GM18519 (cell line): ENCODE results near the gene ZNF93.
"Not testable (repeated sequence)": the region's sequence is repeated elsewhere in the genome, so short reads cannot be mapped to it uniquely, and the experiment has no call there.

Experiments
- ATAC-seq: cut with Tn5 transposase; IDR thresholded peaks from one replicate; pipeline ENCODE4 v1.9.1; 2021; ENCODE audit warnings: mild to moderate bottlenecking, moderate library complexity; ENCODE audit not compliant: unreplicated experiment, low FRiP score

Gene ZNF93

DNA sequence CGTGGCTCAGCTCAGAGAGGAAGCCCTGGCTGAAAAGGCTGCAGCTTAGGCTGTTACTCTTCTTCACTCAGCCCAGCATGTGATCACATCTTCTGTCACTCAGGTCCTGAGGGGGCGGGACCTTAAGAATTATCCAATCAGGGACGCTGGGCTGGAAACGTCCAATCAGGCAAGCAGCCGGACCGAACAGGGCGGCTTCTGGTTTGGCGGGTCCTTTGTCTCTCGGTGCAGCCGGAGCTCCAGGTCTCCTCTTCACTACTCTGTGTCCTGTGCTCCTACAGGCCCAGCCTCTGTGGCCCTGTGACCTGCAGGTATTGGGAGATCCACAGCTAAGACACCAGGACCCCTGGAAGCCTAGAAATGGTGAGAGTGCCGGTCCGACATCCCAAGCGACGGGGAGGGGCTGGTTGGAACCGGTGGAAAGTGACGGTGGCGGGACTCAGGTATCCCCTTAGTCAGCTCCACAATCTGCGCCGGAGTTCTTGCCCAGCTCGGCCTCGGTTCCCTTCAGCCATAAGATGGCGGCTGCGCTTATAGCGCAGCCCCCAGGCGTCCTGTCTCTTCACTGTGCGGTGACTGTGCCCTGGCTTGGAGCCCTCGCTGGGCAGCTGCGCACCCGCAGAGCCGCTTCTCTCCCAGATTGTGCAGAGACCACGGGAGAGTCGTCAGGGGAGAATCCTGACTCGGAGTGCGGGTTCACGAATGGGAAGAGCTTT is at the start of gene ZNF93:
Gene ZNF93 (plus strand): TSS at position 218 of the 716 bp plus-strand sequence. CDS start 143 bp downstream, at position 361.
- peak; percentile 90 for ATAC-seq

DNA sequence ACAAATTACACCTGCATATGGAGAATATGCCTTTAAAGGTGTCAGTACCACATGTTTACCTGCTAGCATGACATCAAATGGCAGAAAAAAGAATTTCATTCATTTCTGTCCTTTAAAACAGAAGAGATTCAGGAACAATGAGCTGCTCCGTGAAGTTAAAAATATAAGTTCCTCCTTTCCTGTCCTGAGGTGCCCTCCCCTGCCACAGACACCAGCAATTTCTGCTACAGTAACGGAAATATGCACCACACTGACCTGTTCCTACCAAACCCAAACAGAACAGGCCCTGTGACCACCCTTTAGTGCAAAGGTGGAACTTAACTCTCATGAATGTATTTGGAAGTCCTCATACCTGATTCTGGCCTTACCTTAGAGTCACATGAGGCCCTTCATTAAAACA is 49.0 kb upstream of the ZNF93 start:
- not testable (repeated sequence) for ATAC-seq

DNA sequence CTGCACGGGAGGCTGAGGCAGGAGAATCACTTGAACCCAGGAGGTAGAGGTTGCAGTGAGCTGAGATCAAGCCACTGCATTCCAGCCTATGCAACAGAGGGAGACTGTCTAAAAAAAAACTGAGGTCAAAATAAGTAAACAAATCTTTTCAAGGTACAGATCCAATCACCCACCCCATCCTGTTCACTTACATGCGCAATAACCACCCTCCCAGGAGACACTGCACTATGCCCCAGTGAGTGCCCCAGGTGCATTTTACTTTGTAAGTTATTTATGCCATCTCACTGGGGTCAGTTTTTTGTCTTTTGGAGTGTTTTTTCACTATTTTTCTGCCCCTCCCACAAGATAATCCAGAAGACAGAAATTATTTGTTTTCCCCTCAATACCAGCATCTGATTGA is 42.0 kb upstream of the ZNF93 start:
- no peak for ATAC-seq

DNA sequence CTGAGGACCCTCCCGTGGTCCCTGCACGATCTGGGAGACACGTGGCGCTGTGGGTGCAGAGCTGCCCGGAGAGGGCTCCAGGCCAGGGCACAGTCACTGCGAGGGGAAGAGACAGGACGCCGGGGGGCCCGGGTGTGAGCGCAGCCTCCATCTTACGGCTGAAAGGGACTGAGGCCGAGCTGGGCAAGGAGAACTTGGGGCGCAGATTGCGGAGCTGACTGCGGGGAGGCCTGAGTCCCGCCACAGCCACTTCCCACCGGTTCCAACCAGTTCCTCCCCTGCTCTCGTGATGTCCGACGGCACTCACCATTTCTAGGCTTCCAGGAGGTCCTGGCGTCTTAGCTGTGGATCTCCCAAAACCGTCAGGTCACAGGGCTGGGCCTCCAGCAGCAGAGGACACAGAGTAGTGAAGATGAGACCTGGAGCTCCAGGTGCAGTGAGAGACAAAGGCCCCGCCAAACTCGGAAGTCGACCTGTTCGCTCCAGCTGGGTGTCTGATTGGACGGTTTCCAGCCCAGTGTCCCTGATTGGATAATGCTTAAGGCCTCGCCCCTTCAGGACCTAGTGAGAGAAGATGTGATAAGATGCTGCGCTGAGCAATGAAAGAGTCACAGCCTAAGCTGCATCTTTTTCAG is 39.9 kb upstream of the ZNF93 start:
- ATAC-seq = no peak

DNA sequence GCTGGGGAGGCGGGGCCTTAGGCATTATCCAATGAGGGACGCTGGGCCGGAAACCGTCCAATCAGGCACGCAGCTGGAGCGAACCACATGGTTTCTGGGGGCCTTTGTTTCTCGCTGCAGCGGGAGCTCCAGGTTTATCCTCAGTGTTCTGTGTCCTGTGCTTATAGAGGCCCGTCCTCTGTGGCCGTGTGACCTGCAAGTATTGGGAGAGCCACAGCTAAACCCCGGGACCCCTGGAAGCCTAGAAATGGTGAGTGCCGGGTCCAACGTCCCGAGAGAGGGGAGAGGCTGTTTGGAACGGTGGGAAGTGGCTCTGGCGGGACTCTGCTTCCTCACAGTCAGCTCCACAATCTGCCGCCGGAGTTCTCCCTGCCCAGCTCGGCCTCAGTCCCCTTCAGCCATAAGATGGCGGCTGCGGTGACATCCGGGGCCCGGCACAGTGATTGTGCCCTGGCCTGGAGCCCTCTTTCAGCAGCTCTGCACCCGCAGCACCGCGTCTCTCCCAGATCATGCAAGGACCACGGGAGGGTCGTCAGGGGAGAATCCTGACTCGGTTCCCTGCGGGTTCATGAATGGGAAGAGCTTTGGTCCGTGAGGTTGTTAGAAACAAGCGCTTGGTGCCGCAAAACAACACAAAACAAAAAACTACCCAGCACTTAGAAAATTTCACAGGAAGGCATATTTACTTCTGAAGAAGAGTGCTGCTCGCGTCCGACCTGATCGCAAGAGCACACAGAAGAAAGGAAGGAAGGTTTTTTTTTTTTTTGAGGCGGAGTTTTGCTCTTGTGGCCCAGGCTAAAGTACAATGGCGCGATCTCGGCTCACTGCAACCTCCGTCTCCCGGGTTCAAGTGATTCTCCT is 34.8 kb upstream of the ZNF93 start, which contains the start of gene ZNF253:
Gene ZNF253 (plus strand): TSS at position 133 of the 861 bp plus-strand sequence. CDS start 115 bp downstream, at position 248.
- ATAC-seq = peak; percentile 91

DNA sequence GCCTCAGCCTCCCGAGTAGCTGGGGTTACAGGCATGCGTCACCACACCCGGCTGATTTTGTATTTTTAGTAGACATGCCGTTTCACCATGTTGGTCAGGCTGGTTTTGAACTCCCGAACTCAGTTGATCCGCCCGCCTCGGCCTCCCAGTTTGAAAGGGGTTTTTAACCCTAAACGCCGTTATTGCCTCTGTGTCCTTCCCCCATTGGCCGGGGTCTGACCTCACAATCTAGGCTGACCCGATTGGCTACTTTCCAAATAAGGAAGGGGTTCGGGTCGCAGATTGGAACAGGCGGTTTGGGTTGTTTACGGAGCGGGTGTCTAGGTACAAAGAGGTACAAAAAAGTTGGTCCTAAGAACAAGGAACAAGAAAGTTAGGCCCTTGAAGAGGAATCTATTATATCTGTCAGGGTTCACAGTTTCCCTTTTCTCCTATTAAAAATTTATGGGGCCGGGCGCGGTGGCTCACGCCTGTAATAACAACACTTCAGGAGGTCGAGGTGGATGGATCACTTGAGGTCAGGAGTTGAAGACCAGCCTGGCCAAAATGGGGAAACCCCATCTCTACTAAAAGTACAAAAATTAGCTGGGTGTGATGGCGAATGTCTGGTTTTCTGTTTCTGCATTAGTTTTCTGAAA is 34.0 kb upstream of the ZNF93 start:
- no peak for ATAC-seq

DNA sequence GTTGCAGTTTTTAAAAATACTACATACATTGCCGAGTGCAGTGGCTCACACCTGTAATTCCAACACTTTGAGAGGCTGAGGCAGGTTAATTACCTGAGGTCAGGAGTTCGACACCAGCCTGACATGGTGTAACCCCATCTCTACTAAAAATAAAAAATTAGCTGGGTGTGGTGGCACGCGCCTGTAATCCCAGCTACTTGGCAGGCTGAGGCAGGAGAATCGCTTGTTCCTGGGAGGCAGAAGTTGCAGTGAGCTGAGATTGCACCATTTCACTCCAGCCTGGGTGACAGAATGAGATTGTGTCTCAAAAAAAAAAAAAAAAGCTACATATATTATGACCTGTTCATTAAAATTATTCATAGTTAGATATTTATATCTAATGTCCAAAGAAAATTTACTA is 30.7 kb upstream of the ZNF93 start:
- ATAC-seq = not testable (repeated sequence)

DNA sequence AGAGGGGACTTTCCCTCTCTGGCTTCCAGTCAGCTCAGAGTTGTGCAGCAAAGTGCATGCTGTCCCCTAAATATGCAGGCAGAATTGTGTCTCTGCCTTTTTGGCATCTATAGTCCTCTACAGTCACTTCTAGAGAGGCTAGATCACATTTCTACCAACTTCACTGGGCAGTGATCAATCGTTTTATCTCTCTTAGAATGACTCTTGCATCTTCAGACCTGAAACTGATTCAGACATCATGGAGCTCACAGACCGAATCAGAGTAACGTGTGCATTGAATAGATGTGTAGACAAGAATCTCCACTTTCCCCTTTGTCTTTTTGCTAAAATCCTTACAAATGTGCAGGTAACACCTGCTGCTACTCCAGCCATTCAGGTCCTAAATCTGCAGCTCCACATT is 28.8 kb upstream of the ZNF93 start:
- ATAC-seq = no peak

DNA sequence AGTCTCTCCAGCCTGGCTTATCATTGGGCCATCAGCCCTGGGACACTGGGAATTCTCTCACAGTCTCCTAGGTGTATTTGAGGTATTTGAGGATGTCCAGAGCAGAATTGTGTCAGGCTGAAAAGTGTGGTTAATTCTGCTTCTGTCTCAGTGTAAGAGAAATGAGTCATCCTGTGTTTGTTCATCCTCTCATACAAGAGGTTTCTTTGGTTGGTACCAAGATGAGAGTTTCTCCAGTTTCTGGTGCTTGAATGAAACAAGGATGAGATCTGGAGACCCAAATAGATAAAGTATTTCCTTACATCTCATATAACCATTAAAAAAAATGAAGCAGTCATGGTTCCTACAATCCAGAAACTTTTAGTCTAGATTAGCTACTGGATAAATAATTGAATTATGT is 27.4 kb upstream of the ZNF93 start:
- ATAC-seq = no peak

DNA sequence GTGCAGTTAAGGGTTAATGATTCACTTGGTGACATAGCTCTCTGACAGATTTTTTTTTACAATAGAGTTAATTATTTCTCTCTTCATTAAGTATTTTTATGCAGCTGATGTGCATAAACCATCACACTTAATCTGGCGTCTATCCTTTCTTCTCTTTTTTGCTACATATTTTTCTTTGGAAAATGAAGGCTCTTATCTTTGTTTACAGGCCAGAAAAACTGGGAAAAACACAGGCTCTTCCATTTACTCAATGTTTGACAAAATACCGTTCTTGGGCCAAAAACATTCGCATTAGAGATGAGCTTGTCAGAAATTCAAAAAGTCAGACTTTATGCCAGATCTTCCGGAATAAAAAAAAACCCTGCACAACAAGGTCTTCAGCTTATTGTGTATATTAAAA is 23.0 kb upstream of the ZNF93 start:
- no peak for ATAC-seq

DNA sequence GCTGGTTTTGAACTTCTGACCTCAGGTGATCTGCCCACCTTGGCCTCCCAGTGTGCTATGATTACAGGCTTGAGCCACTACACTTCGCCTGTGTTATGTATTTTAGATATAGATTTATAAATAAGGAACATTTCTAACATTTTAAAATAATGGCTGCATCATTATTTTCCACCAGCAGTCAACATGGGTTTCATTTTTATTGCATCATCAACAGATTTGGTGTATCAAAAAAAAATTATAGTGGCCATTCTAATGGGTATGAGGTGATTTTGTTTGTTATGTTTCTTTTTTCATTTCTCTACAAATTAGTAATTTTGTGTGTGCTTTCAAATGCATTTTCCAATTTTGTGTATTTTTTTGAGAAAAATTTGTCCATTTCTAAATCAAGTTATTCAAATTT is 16.2 kb upstream of the ZNF93 start:
- ATAC-seq = no peak

DNA sequence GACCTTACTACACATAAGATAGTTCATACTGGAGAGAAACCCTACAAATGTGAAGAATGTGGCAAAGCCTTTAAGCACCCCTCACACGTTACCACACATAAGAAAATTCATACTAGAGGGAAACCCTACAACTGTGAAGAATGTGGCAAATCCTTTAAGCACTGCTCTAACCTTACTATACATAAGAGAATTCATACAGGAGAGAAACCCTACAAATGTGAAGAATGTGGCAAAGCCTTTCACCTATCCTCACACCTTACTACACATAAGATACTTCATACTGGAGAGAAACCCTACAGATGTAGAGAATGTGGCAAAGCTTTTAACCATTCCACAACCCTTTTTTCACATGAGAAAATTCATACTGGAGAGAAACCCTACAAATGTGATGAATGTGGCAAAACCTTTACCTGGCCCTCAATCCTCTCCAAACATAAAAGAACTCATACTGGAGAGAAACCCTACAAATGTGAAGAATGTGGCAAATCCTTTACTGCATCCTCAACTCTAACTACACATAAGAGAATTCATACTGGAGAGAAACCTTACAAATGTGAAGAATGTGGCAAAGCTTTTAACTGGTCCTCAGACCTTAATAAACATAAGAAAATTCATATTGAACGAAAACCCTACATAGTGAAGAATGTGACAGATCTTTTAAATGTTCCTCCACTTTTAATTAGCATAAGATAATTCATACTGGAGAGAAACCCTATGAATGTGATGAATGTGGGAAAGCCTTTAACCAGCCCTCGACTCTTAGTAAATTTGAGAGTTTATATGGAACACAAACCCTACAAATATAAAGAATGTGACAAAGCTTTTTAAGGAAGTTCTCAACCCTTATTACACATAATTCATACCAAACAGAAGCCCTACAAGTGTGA is 8.4 kb upstream of the ZNF93 start:
- not testable (repeated sequence) for ATAC-seq

DNA sequence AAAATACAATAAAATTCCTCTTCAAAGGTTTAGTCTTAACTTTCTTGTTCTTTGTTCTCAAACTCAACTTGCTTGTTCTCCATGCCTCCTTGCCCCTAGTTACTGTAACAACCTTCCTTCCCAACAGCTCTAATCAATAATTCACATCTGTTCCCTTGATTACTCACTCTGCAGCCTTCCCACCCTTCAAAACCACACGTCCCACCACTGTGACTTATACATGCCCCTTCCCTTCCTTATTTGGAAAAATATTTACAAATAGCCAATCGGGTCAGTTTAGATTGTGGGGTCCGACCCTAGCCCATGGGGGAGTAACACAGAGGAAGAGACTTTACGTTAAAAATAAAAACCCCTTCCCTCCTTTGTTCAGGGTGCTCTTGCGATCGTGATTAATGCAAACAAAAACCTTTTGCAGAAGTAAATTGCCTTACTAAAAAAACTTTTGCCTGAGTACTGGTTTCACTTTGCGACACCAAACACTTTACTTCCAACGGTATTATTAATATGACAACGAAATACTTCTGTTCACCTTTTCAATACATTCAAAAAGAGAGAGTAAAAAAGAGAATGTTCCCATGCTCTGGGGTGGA is 512 bp upstream of the ZNF93 start:
- ATAC-seq = no peak

DNA sequence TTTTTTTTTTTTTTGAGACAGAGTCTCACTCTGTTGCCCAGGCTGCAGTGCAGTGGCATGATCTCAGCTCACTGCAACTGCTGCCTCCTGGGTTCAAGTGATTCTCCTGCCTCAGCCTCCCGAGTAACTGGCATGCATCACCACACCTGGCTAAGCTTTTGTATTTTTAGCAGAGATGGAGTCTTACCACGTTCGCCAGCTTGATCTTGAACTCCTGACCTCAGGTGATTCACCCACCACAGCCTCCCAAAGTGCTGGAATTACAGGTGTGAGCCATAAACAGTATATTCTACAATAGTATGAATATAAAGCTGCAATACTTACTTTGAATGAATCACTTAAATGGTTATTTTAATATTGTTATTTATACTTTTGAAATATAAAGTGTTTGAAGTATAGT is 6.8 kb downstream of the ZNF93 start:
- ATAC-seq = not testable (repeated sequence)

DNA sequence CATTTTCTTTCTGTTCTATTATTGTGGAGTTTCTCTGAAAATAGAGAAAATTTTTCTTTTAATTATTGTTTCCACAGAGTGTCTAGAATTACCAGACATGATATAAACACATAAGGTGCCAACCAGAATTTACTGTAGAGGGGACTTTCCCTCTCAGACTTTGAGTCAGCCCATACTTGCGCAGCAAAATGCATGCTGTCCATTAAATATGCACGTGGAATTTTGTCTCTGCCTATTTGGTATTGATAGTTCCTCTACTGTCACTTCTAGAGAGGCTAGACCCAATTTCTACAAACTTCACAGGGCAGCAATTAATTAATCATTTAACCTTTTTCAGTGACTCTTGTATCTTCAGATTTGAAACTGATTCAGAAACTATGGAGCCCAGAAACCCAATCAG is 8.9 kb downstream of the ZNF93 start:
- ATAC-seq = no peak

DNA sequence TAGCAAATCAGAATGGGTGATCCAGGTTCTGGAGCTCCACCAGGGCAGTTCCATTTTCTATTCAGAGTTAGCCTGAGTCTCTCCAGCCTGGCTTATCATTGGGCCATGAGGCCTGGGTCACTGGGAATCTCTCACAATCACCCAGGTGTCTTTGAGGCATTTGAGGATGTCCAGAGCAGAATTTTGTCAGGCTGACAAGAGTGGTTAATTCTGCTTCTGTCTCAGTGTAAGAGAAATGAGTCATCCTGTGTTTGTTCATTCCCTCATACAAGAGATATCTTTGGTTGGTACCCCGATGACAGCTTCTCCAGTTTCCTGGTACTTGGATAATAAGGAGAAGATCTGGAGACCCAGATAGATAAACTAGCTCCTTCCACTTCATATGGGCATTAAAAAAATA is 10.4 kb downstream of the ZNF93 start:
- no peak for ATAC-seq

DNA sequence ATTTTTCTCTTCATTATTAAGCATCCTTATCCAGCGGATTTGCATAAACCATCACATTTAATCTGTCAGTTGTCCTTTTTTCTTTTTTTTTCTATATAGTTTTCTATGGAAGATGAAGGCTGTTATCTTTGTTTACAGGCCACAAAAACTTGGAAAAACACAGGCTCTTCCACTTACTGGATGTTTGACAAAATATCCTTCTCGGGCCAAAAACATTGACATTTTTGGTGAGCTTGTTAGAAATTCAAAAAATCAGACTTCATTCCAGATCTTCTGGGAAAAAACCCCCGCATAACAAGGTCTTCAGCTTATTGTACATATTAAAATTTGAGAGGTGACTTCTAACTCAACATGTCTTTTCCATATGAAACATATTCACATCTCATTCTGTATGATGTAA is 13.8 kb downstream of the ZNF93 start:
- ATAC-seq = no peak

DNA sequence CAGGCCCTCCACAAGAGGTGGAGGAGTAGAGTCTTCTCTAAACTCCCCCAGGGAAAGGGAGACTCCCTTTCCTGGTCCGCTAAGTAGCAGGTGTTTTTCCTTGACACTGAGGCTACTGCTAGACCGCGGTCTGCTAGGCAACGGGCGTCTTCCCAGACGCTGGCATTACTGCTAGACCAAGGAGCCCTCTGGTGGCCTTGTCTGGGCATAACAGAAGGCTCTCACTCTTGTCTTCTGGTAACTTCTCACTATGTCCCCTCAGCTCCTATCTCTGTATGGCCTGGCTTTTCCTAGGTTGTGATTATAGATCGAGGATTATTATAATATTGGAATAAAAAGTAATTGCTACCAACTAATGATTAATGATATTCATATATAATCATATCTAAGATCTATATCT is 29.7 kb downstream of the ZNF93 start:
- ATAC-seq = not testable (repeated sequence)
